ENCODE data around the gene RAPGEF4.

Gene RAPGEF4

DNA sequence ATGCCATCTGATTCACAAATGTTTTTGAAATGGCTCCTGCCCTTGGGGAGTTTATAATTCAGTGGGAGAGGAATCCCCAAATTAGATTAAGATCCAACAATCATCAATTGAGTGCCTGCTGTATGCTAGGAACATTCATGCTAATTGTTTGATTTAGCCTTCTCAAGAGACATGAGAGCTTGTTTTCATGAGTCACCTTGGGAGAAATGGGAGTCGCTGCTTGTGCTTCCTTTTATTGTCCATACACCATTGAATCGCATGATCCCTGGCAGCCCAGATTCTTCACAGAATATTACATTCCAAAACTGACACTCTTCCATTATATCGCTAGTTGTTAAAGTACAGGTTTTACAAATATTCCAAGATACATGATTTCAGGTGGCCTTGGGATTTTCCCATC lies 234.0 kb downstream of the RAPGEF4 start:
- no peak for DNase-seq (ENCODE audit: low spot score)

DNA sequence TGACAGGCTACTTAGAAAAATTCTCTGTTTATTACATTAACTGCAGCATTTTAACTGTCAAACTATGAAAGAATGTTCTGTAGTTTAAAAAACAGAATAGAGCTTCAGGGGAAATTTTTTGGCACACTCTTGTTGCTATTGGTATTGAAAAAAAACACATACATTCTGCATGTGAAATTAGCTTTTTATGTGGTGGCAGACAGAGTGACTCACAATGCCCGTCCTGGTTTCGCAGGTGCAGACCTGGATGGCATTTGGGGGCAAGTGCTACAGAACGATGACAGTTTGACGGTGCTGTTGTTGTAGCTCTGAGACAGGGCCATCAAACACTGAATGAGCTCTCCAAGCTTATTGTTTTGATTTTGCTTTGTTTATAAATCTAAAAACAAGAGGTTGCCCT lies 235.0 kb downstream of the RAPGEF4 start:
- DNase-seq (ENCODE audit: low spot score), result no peak

DNA sequence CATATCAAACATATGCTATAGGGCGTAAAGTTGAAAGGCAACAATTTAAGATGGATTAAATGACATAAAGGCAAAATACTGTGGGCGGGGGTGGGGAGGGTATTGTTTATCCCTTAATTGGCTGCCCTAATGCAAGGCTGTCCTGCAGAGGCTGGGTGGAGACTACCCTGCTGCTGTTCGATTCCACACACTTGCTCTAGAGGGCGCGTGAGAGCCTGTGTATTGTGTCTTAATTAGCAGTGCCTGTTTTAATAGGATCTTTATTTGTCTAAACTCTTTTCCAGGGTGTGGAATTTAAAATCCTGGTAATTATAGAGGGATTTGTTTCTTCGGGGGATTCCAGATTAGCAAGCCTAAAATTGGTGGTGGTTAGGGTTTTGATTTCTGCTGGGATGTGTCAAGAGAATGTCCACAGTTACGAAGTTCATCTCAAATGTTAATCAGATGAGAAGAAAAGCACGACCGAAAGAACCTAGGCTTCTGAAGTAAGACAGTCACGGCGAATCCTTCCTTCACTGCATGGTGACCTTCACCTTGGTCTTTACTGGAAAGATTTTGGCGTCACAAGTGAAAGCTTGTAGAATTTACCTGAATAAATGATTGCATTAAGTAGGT lies 236.5 kb downstream of the RAPGEF4 start:
- peak; percentile 12 for DNase-seq (ENCODE audit: low spot score)

DNA sequence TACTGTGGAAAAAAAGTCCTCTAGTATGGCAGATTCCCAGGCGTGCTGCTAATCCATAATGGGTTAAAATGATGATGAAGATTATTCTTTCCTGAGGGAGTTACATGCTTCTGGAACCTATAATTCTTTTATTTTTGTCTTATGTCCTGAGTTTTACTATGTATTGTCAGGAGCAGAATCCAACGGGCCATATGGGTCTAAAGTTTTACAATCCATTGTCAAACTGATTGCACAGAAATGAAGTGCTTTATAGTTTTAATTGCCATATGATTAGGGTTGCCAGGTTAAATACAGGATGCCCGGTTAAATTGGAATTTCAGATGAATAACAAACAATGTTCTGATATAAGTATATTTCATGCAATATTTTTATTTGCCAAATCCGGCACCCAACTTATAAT lies 239.1 kb downstream of the RAPGEF4 start:
- no peak for DNase-seq (ENCODE audit: low spot score)

DNA sequence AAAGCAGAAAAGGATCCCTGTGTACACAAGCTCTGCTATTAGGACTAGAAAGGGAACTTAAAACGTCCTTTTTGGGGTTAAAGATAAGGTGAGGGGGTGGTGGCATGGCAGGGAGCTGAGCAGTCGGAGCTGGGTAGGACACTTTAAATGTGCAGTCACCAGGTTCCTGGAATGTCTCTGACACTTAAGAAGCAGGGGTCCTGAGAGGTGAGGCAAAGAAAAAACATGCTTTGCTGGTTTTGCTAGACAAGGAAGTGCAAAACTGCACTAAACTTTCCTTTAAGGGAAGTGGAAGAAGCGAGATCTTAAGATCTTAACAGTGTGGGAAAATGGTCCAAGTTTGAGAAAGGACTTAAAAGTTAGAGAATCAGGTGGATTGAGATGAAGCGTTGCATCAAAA lies 240.5 kb downstream of the RAPGEF4 start:
- no peak for DNase-seq (ENCODE audit: low spot score)

DNA sequence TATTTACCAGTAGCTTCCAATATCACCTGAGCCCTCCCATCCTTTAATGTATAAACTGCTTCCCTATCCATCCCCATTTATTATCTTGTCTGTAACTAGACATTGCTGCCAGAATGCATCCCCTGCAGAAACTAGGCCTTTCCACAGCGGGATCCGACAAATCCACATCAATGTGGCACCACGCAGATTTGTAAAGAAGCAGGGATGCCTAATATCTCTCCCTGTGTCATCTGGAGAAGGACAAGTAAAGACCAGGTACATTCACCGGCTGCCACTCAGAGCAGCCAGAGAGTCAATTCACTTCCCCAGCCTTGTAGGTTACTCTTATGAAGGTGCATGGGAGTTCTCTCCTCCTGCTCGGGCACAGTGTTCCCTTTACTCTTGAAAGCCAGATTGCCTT lies 241.2 kb downstream of the RAPGEF4 start:
- DNase-seq (ENCODE audit: low spot score), result no peak

DNA sequence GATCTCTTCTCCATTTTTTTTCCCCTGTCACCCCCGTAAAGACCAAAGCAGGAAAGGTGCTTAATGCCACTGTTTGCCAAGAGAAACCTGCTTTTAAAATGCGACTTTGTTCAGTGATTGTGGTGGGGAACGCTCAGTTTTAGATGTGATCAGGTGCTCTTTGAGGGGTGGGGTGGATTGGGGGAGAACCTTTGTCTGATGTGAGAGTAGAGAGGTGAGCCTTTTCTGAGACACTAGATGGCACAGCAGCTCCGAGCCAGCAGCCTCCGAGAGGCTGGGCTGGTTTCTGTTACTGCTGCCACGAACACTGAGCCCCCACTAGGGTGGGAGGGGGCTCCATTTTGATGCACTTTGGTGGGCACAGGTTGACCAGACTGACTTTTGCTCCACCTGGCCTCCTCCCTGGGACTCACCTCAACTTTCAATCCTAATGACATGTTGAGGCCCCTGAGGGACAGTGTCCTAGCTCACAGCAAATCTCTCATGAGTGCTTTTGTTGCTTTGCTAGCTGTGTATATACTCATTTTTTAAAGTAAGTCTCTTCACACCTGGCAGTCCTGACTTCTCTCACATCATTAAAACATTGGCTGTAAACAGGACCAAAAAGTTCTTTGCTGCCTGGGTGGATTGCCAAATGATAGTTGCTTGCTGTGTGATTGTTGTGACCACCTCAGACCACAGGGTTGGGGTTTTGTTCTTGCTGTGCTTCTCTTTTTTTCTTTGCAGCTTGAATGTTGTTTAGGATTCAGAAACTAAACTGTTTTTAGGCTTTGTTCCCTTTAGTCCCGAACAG lies 241.8 kb downstream of the RAPGEF4 start:
- DNase-seq (ENCODE audit: low spot score), result no peak

DNA sequence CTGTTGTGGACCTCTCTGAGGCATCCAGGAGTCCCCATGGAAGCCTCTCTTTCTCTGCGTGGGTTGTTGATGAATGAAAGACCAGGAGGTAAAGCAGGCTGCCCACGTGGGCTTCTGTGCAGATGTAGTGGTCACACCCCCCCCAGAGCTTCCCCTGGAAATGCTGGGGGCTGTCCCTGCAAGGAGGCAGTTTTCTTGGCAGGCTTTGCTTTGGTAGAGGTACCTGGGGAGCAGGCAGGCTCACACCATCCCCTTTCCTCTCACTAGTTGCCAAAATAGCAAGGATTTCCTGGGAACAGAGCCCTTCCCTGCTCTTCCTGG lies 242.4 kb downstream of the RAPGEF4 start:
- no peak for DNase-seq (ENCODE audit: low spot score)

DNA sequence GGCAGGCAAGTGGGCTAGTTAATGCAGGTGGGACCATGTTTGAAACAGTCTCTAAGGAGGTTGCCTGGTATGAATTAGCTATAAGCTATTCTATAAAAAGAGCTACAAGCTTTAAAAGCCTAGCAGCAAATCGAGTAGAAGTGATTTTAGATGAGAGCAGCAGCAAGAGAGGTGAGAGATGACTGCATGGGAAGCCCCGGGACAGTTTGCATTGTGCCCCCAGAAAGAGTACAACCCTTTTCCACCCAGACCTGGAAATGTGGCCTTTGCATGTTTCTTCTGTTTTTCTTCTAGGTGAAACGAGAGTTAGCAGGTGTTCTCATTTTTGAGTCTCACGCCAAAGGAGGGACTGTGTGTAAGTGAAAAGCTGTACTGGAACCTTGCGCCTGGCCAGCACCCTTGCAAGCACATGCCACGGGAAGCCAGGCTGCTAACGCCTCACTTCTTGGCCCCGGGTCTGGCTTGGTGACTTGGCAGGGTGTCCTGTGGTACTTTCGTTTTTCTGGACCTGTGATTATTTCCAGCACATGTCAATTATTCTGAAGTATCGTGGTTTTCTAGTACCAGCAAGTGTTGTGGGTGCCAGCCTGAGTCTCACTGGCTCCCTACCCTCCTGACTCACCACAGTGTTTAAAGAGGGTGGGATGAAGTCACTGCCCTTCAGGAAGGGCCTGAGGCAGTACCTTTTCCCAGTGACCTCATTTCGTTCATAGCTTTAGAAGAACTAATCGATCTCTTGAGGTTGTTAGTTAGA lies 249.7 kb downstream of the RAPGEF4 start:
- DNase-seq (ENCODE audit: low spot score), result no peak

DNA sequence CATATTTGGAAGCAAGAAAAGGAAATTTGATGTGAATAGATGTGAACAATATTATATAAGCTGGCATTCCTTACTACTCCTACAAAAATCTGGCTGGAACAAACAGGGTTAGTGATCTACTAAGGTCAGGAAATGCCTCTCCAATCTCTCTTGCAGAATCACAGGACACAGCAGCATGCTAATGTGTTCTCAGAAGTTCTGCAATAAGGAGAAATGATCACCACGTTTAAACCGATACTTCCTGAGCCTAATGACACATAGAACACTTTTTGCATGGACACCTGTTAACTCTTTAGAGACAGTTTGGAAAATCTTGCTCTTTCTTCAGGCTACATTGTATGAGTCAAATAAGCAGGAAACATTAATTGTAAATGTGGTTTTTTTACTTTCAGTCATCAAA lies 250.4 kb downstream of the RAPGEF4 start:
- DNase-seq (ENCODE audit: low spot score), result no peak

DNA sequence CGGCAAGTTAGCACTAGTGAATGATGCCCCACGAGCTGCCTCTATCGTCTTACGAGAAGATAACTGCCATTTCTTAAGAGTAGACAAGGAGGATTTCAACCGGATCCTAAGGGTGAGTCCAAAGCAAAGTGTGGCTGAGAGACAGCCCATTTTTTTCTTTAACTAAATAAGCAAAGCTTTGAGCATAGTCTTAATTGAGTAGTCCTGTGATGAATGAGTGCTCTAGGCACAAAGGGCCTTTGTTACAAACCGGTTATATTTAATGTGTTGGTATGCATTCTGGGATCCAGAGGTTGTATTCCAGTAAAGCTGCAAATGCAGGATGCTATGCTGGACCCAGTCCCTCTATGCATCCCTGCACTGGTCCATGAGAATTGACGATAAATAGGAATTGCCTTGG lies 253.1 kb downstream of the RAPGEF4 start:
- no peak for DNase-seq (ENCODE audit: low spot score)

DNA sequence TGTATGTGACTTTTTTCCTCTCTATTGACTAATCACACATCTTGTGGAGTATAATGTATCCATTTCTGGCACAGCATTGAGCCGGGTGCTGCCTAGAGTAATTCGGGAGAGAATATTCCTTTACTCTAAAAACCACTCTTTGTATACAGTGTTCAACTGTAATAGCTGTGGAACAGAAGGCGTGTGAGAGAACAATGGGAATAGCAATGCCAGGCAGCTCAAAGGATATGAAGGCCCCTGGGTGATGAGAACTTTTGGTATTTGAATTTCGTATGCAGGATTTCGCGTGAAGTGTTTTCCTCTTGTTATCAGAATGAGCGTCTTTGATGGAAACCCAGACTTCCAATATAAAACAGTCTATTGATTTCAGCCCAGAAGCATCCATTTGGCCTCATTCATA lies 255.4 kb downstream of the RAPGEF4 start:
- DNase-seq (ENCODE audit: low spot score), result peak; percentile 20

DNA sequence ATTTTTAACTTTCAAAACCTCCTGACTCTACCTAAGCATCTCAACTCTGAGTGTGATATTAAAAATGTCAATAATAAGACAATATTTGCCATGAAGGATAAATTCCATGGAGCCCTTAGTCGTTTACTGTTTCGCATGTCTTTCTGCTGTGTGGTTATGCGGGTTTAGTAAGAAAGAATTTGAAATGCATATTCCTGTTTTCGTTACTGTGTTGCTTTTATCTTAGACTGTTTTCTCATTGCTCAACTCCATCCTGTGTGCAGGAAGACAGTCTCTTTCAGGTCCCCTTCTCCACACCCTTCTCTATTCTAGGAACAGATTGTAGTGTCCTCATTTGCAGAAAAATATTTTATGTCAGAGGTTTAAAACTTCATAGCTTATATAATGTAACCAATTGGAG lies 257.5 kb downstream of the RAPGEF4 start:
- DNase-seq (ENCODE audit: low spot score), result no peak

DNA sequence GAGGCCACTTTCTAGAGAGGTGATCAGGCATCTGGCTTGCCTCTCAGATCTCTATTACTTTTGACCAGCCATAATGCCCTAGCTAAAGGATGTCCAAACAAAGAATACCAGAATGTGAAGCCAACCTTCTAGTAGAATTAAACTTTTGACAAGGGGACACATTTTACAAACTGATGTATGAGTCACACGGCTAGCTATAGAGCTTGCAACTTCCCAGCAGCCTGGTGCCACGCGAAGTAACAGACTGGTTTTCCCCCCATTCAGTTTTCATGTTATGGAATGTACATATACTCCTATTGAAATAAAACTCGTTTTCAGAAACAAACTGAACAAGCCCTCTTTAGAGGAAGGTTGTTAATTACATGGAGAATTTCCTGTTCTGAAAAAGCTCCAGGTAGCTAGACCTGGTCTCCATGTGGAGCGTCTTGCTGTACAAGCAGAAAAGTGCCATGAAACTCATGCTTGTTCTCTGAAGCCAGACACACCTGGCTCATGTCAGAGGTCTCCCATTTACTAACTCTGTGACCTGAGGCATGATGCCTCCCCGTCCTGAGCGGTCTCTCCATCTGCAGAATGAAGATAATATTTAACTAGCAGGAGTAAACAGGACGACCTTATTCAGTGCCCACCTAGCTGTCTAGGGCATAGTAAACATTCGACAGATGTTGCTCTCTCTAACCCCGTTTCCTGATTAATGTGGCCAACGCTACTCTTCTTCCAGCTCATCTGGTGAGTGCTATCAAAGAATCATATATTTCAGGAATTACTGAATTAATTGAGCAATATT lies 258.5 kb downstream of the RAPGEF4 start:
- DNase-seq (ENCODE audit: low spot score), result no peak

DNA sequence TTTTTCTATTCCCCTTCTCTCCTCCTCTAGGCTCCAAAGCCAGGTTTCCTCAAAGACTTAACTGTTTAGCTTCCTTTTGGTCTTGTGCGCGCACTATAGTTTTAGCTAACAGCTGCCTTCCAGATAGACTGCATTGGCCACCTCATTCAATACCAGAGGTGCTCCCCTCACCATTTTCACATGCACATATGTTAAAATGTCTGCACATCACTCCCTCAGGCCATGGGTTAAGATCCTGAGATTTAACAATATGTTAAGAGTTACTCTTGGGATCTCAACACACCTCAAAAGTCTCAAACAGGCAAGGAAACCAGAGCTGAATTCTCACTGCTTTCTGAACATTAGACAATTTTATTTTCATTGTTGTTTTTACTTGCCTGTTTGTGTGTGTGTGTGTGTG lies 259.2 kb downstream of the RAPGEF4 start:
- DNase-seq (ENCODE audit: low spot score), result no peak

DNA sequence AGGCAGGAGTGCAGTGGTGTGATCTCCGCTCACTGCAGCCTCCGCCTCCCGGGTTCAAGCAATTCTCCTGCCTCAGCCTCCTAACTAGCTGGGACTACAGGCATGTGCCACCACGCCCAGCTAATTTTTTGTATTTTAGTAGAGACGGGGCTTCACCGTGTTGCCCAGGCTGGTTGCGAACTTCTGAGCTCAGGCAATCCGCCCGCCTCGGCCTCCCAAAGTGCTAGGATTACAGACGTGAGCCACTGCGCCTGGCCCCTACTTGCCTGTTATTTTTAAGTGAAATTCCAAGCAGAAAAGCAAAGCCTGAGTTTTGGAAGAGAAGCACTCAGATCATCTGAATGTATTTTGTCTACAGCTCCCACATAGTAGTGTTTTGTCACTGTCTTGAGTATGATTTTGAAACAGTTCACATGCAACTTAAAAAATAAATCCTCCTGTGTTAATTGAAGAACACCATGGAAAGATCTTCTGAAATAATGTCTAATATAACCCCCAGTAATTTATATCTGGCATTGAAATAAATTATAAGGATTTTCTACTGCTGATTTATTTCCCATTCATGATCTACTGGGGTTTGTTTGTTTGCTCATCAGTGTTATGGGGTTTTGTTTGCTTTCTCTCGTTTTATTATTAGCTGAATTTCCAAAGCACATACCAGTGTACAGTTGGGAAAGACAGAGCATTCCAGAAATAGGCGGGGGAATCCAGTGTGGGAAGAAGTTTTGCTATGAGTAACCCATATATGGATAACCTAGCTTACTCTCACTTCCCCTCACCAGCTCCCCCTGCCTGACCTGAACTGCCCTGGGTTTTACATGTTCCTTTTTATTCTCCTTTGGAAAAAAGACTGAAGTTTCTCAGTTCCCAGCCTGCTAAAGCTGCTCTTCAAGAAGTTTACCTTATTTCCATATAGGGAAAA lies 259.9 kb downstream of the RAPGEF4 start:
- DNase-seq (ENCODE audit: low spot score), result no peak

DNA sequence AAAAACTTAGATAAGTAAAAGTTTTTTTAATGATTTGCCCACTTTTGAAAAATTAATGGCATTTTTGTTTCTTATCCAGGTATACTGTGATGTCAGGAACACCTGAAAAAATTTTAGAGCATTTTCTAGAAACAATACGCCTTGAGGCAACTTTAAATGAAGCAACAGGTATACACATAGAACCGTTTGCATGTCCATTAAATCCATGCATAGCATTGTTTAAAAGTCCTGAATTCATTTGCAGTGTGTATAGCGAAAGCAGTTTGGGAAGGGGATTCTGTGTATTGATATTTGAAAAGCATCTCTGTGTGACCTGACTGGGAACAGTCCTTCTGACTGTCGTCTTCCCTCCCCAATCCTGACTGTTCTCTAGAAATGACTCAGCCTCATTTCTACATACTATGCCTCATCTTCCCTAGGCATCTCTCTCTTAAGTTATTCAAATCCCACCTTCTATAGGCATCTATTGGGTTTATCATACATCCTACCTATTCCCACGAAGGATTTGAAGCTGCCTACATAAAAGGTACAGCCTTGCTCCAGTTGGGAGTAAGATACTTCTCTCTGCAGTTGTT lies 260.8 kb downstream of the RAPGEF4 start:
- no peak for DNase-seq (ENCODE audit: low spot score)

DNA sequence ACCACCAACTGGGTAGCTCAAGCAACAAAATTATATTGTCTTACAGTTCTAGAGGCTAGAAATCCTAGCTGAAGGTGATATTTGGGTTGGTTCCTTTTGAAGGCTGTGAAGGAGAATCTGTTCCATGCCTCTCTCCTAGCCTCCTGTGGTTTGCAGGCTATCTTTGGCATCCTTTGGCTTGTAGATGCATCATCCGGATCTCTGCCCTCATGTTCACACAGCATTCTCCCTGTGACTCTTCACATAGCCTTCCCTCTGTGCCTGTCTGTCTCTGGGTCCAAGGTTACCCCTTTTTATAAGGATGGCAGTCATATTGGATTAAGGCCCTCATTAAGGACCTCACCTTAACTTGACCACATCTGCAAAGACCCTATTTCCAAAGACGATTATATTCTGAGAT lies 261.4 kb downstream of the RAPGEF4 start:
- DNase-seq (ENCODE audit: low spot score), result no peak

DNA sequence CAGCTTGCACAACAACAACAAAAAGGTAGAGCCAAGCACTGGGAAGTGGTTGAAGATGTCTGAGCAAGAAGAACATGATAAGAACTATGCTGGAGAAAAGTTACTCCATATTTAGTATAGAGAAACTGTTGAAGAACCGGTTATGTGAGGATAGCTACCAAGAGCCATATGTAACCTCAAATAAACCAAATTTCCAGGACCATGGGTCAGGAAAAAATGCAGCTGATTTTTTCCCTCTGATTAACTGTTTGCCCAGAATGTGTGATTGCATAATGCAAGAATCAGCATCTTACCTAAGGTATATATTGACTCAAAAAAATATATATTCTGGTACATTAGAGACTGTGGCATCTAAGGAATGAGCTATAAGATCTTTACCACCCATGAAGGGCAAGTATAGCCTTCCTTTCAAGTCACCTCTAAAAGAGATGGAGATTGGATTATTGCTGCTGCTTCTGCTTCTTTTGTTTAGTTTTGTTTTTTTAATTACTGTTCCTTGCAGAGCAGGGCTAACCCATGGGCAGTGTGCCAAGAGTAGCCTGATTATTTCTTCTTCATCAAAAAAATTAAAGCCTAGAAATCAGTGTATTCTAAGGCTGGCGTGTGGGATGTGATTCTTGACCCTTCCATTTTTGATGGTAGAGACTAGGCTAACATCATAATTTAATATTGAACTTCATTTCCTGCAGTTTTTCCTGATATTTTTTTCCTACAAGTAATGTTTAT lies 263.1 kb downstream of the RAPGEF4 start:
- no peak for DNase-seq (ENCODE audit: low spot score)

DNA sequence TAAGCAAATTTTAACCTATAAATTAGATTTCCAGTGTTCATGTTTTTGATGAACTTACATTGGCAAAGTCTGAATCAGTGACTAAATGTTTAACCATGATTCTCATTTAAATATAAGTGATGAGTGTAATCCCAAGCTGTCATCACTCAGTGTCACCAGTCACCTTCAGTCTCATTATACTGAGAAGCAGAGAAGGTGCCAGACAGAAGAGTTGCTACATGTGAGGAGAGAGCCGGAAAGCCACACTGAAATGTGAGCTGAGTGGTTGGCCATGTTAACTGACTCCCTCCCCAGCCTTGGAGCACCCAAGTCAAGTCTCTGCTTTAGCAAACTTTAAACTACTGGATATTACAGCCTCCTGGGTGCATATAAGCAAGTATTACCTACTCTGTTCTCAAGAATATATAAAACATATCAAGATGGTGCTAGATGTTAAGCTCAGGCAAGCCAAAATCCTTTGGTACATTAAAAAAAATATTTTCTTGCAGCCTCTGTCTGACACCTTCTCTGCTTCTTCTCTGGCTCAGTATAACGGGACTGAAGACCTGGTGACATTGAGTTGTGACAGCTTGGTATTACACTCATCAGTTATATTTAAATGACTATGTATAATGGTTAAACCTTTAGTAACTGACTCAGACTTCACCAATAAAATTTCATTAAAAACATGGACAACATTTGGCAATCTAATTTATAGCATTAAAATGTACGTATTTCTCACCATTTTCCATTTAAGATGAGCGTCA lies 264.2 kb downstream of the RAPGEF4 start:
- no peak for DNase-seq (ENCODE audit: low spot score)

All from globus pallidus (tissue), 1 donor.